OCI-LY7 (cell line): ENCODE measurements around the gene ABHD1.
"Not testable (repeated sequence)": the region's sequence is repeated elsewhere in the genome, so short reads cannot be mapped to it uniquely, and the experiment has no call there.

Experiments
- CTCF ChIP-seq: fragments of 200-600 bp; sonication (generic); conservative IDR thresholded peaks from 2 replicates; pipeline ENCODE4 v1.5.1; 2014; ENCODE audit warnings: mild to moderate bottlenecking, antibody characterized with exemption, low read length, moderate library complexity, mixed read lengths
- EZH2phosphoT487 ChIP-seq: fragments of 200-600 bp; sonication (generic); IDR thresholded peaks from 2 replicates; pipeline ENCODE4 v1.6.1; 2018; ENCODE audit warnings: low read depth, borderline replicate concordance, mild to moderate bottlenecking, mixed run types, antibody characterized with exemption, low read length, moderate library complexity, mixed read lengths

- not testable (repeated sequence) for TF ChIP-seq CTCF, EZH2phosphoT487
Observed at GRCh38 chr2:27111392-27112078, 12.1 kb upstream of the ABHD1 start.
